OCI-LY7 (cell line): ENCODE data around the gene ELK3. TPM values are rescaled to one million over a fixed set of nuclear protein-coding genes. Genes with fewer than 3 reads are reported as not detected.

ENCODE experiments used
- BruUV-seq: library from RNA; stranded (reverse); fragments of 400-500 nt; replicated peaks from 2 replicates; lab custom pipeline; 2021; lab: Mats Ljungman, UMichigan
- CTCF ChIA-PET: fragments of 300-600 bp; sonication (Branson Sonifier 250); formaldehyde crosslinking; loops from one replicate; lab custom pipeline; 2022; ENCODE audit warnings: antibody characterized with exemption; ENCODE audit not compliant: unreplicated experiment; lab: Charles Lee
- POLR2A ChIA-PET: fragments of 300-600 bp; sonication (Branson Sonifier 250); formaldehyde crosslinking; loops from one replicate; lab custom pipeline; 2022; ENCODE audit warnings: antibody characterized with exemption; lab: Charles Lee
- DNase-seq: peaks from one replicate; pipeline ENCODE4 v3.0.0-alpha.2; 2015; ENCODE audit warnings: low spot score
- H2AFZ ChIP-seq: fragments of 200-600 bp; sonication (generic), shearing (Covaris generic); 2 replicates; pipeline ENCODE4 v1.6.1; 2014; ENCODE audit warnings: mild to moderate bottlenecking, antibody characterized with exemption, low read length, moderate library complexity
- H3K27ac ChIP-seq: fragments of 200-600 bp; sonication (generic); 2 replicates; pipeline ENCODE4 v1.5.1; 2014; ENCODE audit warnings: mixed run types, low read depth, mild to moderate bottlenecking, moderate library complexity, low read length, inconsistent platforms; ENCODE audit not compliant: poor library complexity, severe bottlenecking
- H3K36me3 ChIP-seq: fragments of 200-600 bp; sonication (generic); 2 replicates; pipeline ENCODE4 v1.6.1; 2014; ENCODE audit warnings: mild to moderate bottlenecking, antibody characterized with exemption, low read length, moderate library complexity, mixed read lengths; ENCODE audit not compliant: insufficient read depth
- H3K4me1 ChIP-seq: fragments of 200-600 bp; sonication (generic); 2 replicates; pipeline ENCODE4 v1.5.1; 2014; ENCODE audit warnings: mild to moderate bottlenecking, low read length; ENCODE audit not compliant: insufficient read depth, poor library complexity, severe bottlenecking
- H3K4me2 ChIP-seq: fragments of 200-600 bp; sonication (generic); 2 replicates; pipeline ENCODE4 v1.6.1; 2014; ENCODE audit warnings: mild to moderate bottlenecking, low read length
- H3K4me3 ChIP-seq: fragments of 200-600 bp; sonication (generic); 2 replicates; pipeline ENCODE4 v1.5.1; 2014; ENCODE audit warnings: mild to moderate bottlenecking, low read depth, low read length; ENCODE audit not compliant: poor library complexity, severe bottlenecking
- H3K79me2 ChIP-seq: fragments of 200-600 bp; sonication (generic); 2 replicates; pipeline ENCODE4 v1.6.1; 2016; ENCODE audit warnings: low read depth, mild to moderate bottlenecking, low read length, moderate library complexity, mixed read lengths; ENCODE audit not compliant: insufficient read depth
- H3K9me2 ChIP-seq: fragments of 200-600 bp; sonication (generic); 2 replicates; pipeline ENCODE4 v1.6.1; 2016; ENCODE audit warnings: mild to moderate bottlenecking, low read length, mixed read lengths; ENCODE audit not compliant: insufficient read depth
- H3K9me3 ChIP-seq: fragments of 200-600 bp; sonication (generic); 2 replicates; pipeline ENCODE4 v1.6.1; 2014; ENCODE audit warnings: mild to moderate bottlenecking, mixed run types, low read length, mixed read lengths
- H4K20me1 ChIP-seq: fragments of 200-600 bp; sonication (generic); 2 replicates; pipeline ENCODE4 v1.6.1; 2014; ENCODE audit warnings: mild to moderate bottlenecking, antibody characterized with exemption, low read length, moderate library complexity, mixed read lengths; ENCODE audit not compliant: insufficient read depth
- CTCF ChIP-seq: fragments of 200-600 bp; sonication (generic); conservative IDR thresholded peaks from 2 replicates; pipeline ENCODE4 v1.5.1; 2014; ENCODE audit warnings: mild to moderate bottlenecking, antibody characterized with exemption, low read length, moderate library complexity, mixed read lengths
- EZH2phosphoT487 ChIP-seq: fragments of 200-600 bp; sonication (generic); IDR thresholded peaks from 2 replicates; pipeline ENCODE4 v1.6.1; 2018; ENCODE audit warnings: low read depth, borderline replicate concordance, mild to moderate bottlenecking, mixed run types, antibody characterized with exemption, low read length, moderate library complexity, mixed read lengths
- intact Hi-C: fragments of 100-400 bp; cut with micrococcal nuclease; formaldehyde crosslinking; loops from one replicate; pipeline ENCODE4 v1.10.0; 2022; ENCODE audit not compliant: unreplicated experiment
- total RNA-seq, 2 experiments: library from RNA; depleted of rRNA in 1 of 2; stranded (reverse); fragments of >200 nt in 1 of 2; shearing (Covaris generic) in 1 of 2; gene quantifications; 2 replicates each; pipeline ENCODE4 v1.2.3, GENCODE V29; 2014 to 2022

The ELK3 gene
- total RNA-seq, 2 experiments from 2014 or later, result 1.9 to 4.2 TPM

GRCh38 chr12:96215919-96216273 lies 21.7 kb downstream of the ELK3 start:
- no peaks in the 10 kb centered on the region for H3K79me2 ChIP-seq
- no TSS peak for BruUV-seq
- H3K27ac ChIP-seq, result no peak overlapping the region
- H3K4me3 ChIP-seq, result no peak overlapping the region
- no peaks in the 10 kb centered on the region for H3K9me2 ChIP-seq
- H3K4me1 ChIP-seq, result peaks cover 46% of the 10 kb centered on the region
- H2AFZ ChIP-seq, result no peak overlapping the region
- no peaks in the 10 kb centered on the region for H3K36me3 ChIP-seq
- H3K9me3 ChIP-seq, result no peaks in the 10 kb centered on the region
- ChIA-PET POLR2A (interaction anchor here (0.6 to 2.2 kb wide), 9 partner anchors 18 to 301 kb away, joined by 3 to 11 read pairs (median 6); no protein-coding TSS in a partner anchor), CTCF (interaction anchor here (0.7 to 2.2 kb wide), 4 partner anchors 143 to 300 kb away, joined by 5 to 10 read pairs (median 6); no protein-coding TSS in a partner anchor)
- TF ChIP-seq CTCF (no peak), EZH2phosphoT487 (no peak)
- H3K4me2 ChIP-seq, result no peak overlapping the region
- 0 out of 2 replicates have a peak, but pooled peaks cover 11% of the 10 kb centered on the region for H4K20me1 ChIP-seq
- no peak for DNase-seq
- intact Hi-C loops, result loop anchor here (1.0 to 5.0 kb wide), 5 partner anchors 84 to 300 kb away; partner anchors contain the start of gene CDK17

GRCh38 chr12:96218989-96219678 lies 25.0 kb downstream of the ELK3 start:
- ChIA-PET CTCF (interaction anchor here (0.5 kb wide), 1 partner anchor 18 kb away, joined by 3 read pairs; no protein-coding TSS in a partner anchor), POLR2A (interaction anchor here (0.6 kb wide), 2 partner anchors 89 to 150 kb away, joined by 3 read pairs; no protein-coding TSS in a partner anchor)
- peaks cover 15% of the 10 kb centered on the region for H3K4me1 ChIP-seq
- no peak overlapping the region for H3K27ac ChIP-seq
- DNase-seq, result no peak
- no peak overlapping the region for H3K4me3 ChIP-seq
- no peaks in the 10 kb centered on the region for H3K79me2 ChIP-seq
- intact Hi-C loops, result loop anchor here (5.0 kb wide), 1 partner anchor 87 kb away; no protein-coding TSS in a partner anchor
- no peaks in the 10 kb centered on the region for H3K9me3 ChIP-seq
- 0 out of 2 replicates have a peak, but pooled peaks cover 7% of the 10 kb centered on the region for H4K20me1 ChIP-seq
- H2AFZ ChIP-seq, result no peak overlapping the region
- no peaks in the 10 kb centered on the region for H3K36me3 ChIP-seq
- BruUV-seq, result no TSS peak
- no peaks in the 10 kb centered on the region for H3K9me2 ChIP-seq
- TF ChIP-seq CTCF (no peak), EZH2phosphoT487 (no peak)
- no peak overlapping the region for H3K4me2 ChIP-seq
